ENCODE data around the gene PMCH. TPM values are rescaled to one million over a fixed set of nuclear protein-coding genes. Genes with fewer than 3 reads are reported as not detected.
"Not testable (repeated sequence)": the region's sequence is repeated elsewhere in the genome, so short reads cannot be mapped to it uniquely, and the experiment has no call there.

The PMCH gene
- total RNA-seq, 1 experiment from 2014 or later = not detected

- DNase-seq (ENCODE audit: low read depth) = not testable (repeated sequence)
These were observed 50.5 kb downstream of the PMCH start for GRCh38 chr12:102147062-102147587.

Other genes with a start within 250 kb of the PMCH start
- gene WASHC3, start 135.8 kb downstream of the PMCH start, total RNA-seq (2014; rRNA removed) = 67.2 and 96.4 TPM in 2 replicates
- 59.6 and 82.7 TPM in 2 replicates for gene NUP37, start 77.7 kb downstream of the PMCH start, total RNA-seq (2014; rRNA removed)
- 30.1 and 31.7 TPM in 2 replicates for gene PARPBP, start 77.7 kb downstream of the PMCH start, total RNA-seq (2014; rRNA removed)

Measured in LHCN-M2 (cell line).